OCI-M2 (cell line): ENCODE measurements around the gene CENPA.

Experiments
- DNase-seq: peaks from one replicate; lab custom pipeline; 2025; ENCODE audit not compliant: unreplicated experiment; lab: John Stamatoyannopoulos, UW

The CENPA gene

GRCh38 chr2:26840937-26841610 lies 55.2 kb downstream of the CENPA start:
- no peak for DNase-seq

GRCh38 chr2:26843041-26843440 lies 57.2 kb downstream of the CENPA start:
- DNase-seq: no peak
